Activated CD4-positive, alpha-beta memory T cell treated with anti-CD3 and anti-CD28 coated beads, Interleukin-2, amount 10 ng/mL, durations not matched to agents 7 days and 5 days (primary cell): ENCODE results near the gene FAM184B. TPM values are rescaled to one million over a fixed set of nuclear protein-coding genes. Genes with fewer than 3 reads are reported as not detected.

ENCODE experiments used
- CTCF ChIA-PET: fragments of 350-600 bp; sonication (Branson Sonifier 250); formaldehyde crosslinking; loops from one replicate; lab custom pipeline; 2021; ENCODE audit warnings: antibody characterized with exemption, inconsistent platforms; lab: Charles Lee
- POLR2A ChIA-PET: fragments of 350-600 bp; sonication (Branson Sonifier 250); formaldehyde crosslinking; loops from one replicate; lab custom pipeline; 2021; ENCODE audit warnings: antibody characterized with exemption; lab: Charles Lee
- DNase-seq: peaks from one replicate; pipeline ENCODE4 v3.0.0-alpha.2; 2020
- H3K27ac Mint-ChIP-seq: one replicate; pipeline ENCODE4 v1.8.0; 2021; ENCODE audit warnings: mild to moderate bottlenecking, mixed read lengths
- H3K27me3 Mint-ChIP-seq: one replicate; pipeline ENCODE4 v1.8.0; 2021; ENCODE audit warnings: mixed read lengths
- H3K36me3 Mint-ChIP-seq: one replicate; pipeline ENCODE4 v1.8.0; 2021; ENCODE audit warnings: low read depth, mixed read lengths
- H3K4me1 Mint-ChIP-seq: one replicate; pipeline ENCODE4 v1.8.0; 2021; ENCODE audit warnings: mixed read lengths
- H3K4me3 Mint-ChIP-seq: one replicate; pipeline ENCODE4 v1.8.0; 2021; ENCODE audit warnings: mild to moderate bottlenecking, mixed read lengths
- H3K9me3 Mint-ChIP-seq: one replicate; pipeline ENCODE4 v1.8.0; 2021; ENCODE audit warnings: mixed read lengths
- total RNA-seq, 2 experiments: library from RNA; stranded (reverse); gene quantifications; one replicate each; pipeline ENCODE4 v1.2.3, GENCODE V29; 2021

FAM184B gene
- total RNA-seq, 2 experiments from 2014 or later, result not detected

- no peak for DNase-seq
- ChIA-PET POLR2A (interaction anchor here (0.8 to 3.1 kb wide), 3 partner anchors 10 to 224 kb away, joined by 3 to 13 read pairs (median 3); partner anchors contain the start of genes DCAF16, LAP3 and NCAPG), CTCF (no interaction called here)
- H3K4me3 Mint-ChIP-seq, result no peak overlapping the region
- H3K4me1 Mint-ChIP-seq, result peaks cover 22% of the 10 kb centered on the region
- H3K27me3 Mint-ChIP-seq, result no peaks in the 10 kb centered on the region
- H3K27ac Mint-ChIP-seq, result no peak overlapping the region
- H3K36me3 Mint-ChIP-seq, result peaks cover 84% of the 10 kb centered on the region
- no peaks in the 10 kb centered on the region for H3K9me3 Mint-ChIP-seq
Measured at GRCh38 chr4:17587094-17587822, 194.2 kb downstream of the FAM184B start.

- no peak for DNase-seq
- peaks cover 92% of the 10 kb centered on the region for H3K36me3 Mint-ChIP-seq
- H3K27me3 Mint-ChIP-seq, result no peaks in the 10 kb centered on the region
- H3K9me3 Mint-ChIP-seq, result no peaks in the 10 kb centered on the region
- H3K4me3 Mint-ChIP-seq, result no peak overlapping the region
- peaks cover 34% of the 10 kb centered on the region for H3K4me1 Mint-ChIP-seq
- ChIA-PET CTCF (interaction anchor here (1.3 kb wide), 1 partner anchor 36 kb away, joined by 7 read pairs; no protein-coding TSS in a partner anchor), POLR2A (interaction anchor here (0.7 to 1.9 kb wide), 3 partner anchors 19 to 34 kb away, joined by 3 to 4 read pairs (median 4); partner anchors contain the start of gene MED28)
- no peak overlapping the region for H3K27ac Mint-ChIP-seq
Measured at GRCh38 chr4:17584521-17585213, 196.8 kb downstream of the FAM184B start.

- Mint-ChIP-seq H3K4me3 (no peak overlapping the region), H3K27me3 (no peaks in the 10 kb centered on the region), H3K36me3 (peaks cover 93% of the 10 kb centered on the region), H3K4me1 (peaks cover 39% of the 10 kb centered on the region), H3K27ac (no peak overlapping the region), H3K9me3 (no peaks in the 10 kb centered on the region)
- POLR2A ChIA-PET, result interaction anchor here (0.7 to 2.5 kb wide), 4 partner anchors 8 to 34 kb away, joined by 3 to 14 read pairs (median 4); partner anchors contain the start of gene MED28
- DNase-seq, result no peak
- CTCF ChIA-PET, result interaction anchor here (1.3 kb wide), 1 partner anchor 35 kb away, joined by 7 read pairs; no protein-coding TSS in a partner anchor
Measured at GRCh38 chr4:17583941-17584340, 197.5 kb downstream of the FAM184B start.

- ChIA-PET CTCF (interaction anchor here (1.3 kb wide), 1 partner anchor 34 kb away, joined by 7 read pairs; no protein-coding TSS in a partner anchor), POLR2A (interaction anchor here (1.3 to 2.5 kb wide), 2 partner anchors 9 to 30 kb away, joined by 4 to 14 read pairs; partner anchors contain the start of gene MED28)
- H3K27ac Mint-ChIP-seq, result no peak overlapping the region
- peaks cover 42% of the 10 kb centered on the region for H3K4me1 Mint-ChIP-seq
- peaks cover 93% of the 10 kb centered on the region for H3K36me3 Mint-ChIP-seq
- DNase-seq, result no peak
- no peaks in the 10 kb centered on the region for H3K9me3 Mint-ChIP-seq
- H3K27me3 Mint-ChIP-seq, result no peaks in the 10 kb centered on the region
- no peak overlapping the region for H3K4me3 Mint-ChIP-seq
Measured at GRCh38 chr4:17583276-17583675, 198.1 kb downstream of the FAM184B start.

GRCh38 chr4:17580969-17581368 lies 200.5 kb downstream of the FAM184B start:
- Mint-ChIP-seq H3K27ac (no peak overlapping the region), H3K9me3 (no peaks in the 10 kb centered on the region), H3K36me3 (peaks cover 81% of the 10 kb centered on the region), H3K4me3 (no peak overlapping the region), H3K4me1 (peaks cover 43% of the 10 kb centered on the region), H3K27me3 (no peaks in the 10 kb centered on the region)
- ChIA-PET POLR2A (no interaction called here), CTCF (no interaction called here)
- DNase-seq, result no peak

Other genes starting within 250 kb of the FAM184B start
- 100 to 1,000 TPM; 180 to 182 TPM for gene LAP3, start 204.4 kb downstream of the FAM184B start, total RNA-seq
- gene MED28, start 167.0 kb downstream of the FAM184B start, total RNA-seq, result 10 to 100 TPM; 48.6 to 49.9 TPM
- 10 to 100 TPM; 41.7 to 42.0 TPM for gene DCAF16, start 29.1 kb upstream of the FAM184B start, total RNA-seq
- 10 to 100 TPM; 77.7 to 82.3 TPM for gene NCAPG, start 29.4 kb upstream of the FAM184B start, total RNA-seq
- gene LCORL, start 240.1 kb upstream of the FAM184B start, total RNA-seq, result 10 to 100 TPM; 15.7 to 17.3 TPM